WERI-Rb-1 (cell line): ENCODE data around the gene DHX35.
A peak's percentile ranks its signal among the peaks of the same experiment; 100 is the strongest.

Experiments
- DNase-seq: peaks from one replicate; pipeline ENCODE4 v3.0.0-alpha.2; 2020
- H3K27ac ChIP-seq: fragments of 250-450 bp; sonication (Bioruptor Pico); 2 replicates; pipeline ENCODE4 v1.5.1; 2020; ENCODE audit warnings: mild to moderate bottlenecking, moderate library complexity
- H3K27me3 ChIP-seq: fragments of 250-450 bp; sonication (Bioruptor Pico); 2 replicates; pipeline ENCODE4 v1.5.1; 2021; ENCODE audit warnings: mild to moderate bottlenecking, low read depth, moderate library complexity; ENCODE audit not compliant: insufficient read depth, severe bottlenecking
- H3K36me3 ChIP-seq: fragments of 250-450 bp; sonication (Bioruptor Pico); 2 replicates; pipeline ENCODE4 v1.5.1; 2020; ENCODE audit warnings: mild to moderate bottlenecking, moderate library complexity
- H3K4me3 ChIP-seq: 2 replicates; pipeline ENCODE4 v1.5.1; 2011; ENCODE audit warnings: low read depth, mild to moderate bottlenecking, control low read depth, low read length
- H3K9me3 ChIP-seq: fragments of 250-450 bp; sonication (Bioruptor Pico); 2 replicates; pipeline ENCODE4 v1.5.1; 2021; ENCODE audit warnings: mild to moderate bottlenecking, moderate library complexity; ENCODE audit not compliant: severe bottlenecking
- TF ChIP-seq, protein P1 (sequence below): IDR thresholded peaks from 2 replicates; pipeline ENCODE4 v1.5.1; 2011; ENCODE audit warnings: low read depth, mild to moderate bottlenecking, control low read depth, inconsistent platforms, low read length

The DHX35 gene

GRCh38 chr20:39048000-39048696 lies 86.0 kb downstream of the DHX35 start:
- H3K4me3 ChIP-seq = no peak overlapping the region
- H3K27ac ChIP-seq = no peak overlapping the region
- no peaks in the 10 kb centered on the region for H3K9me3 ChIP-seq
- peak; percentile 75 for DNase-seq
- no peaks in the 10 kb centered on the region for H3K27me3 ChIP-seq
- TF ChIP-seq, protein P1, sequence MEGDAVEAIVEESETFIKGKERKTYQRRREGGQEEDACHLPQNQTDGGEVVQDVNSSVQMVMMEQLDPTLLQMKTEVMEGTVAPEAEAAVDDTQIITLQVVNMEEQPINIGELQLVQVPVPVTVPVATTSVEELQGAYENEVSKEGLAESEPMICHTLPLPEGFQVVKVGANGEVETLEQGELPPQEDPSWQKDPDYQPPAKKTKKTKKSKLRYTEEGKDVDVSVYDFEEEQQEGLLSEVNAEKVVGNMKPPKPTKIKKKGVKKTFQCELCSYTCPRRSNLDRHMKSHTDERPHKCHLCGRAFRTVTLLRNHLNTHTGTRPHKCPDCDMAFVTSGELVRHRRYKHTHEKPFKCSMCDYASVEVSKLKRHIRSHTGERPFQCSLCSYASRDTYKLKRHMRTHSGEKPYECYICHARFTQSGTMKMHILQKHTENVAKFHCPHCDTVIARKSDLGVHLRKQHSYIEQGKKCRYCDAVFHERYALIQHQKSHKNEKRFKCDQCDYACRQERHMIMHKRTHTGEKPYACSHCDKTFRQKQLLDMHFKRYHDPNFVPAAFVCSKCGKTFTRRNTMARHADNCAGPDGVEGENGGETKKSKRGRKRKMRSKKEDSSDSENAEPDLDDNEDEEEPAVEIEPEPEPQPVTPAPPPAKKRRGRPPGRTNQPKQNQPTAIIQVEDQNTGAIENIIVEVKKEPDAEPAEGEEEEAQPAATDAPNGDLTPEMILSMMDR = peak; percentile 99
- no peaks in the 10 kb centered on the region; the same call in 1 of the 2 replicates for H3K36me3 ChIP-seq

- Histone ChIP-seq H3K9me3 (no peaks in the 10 kb centered on the region), H3K4me3 (no peak overlapping the region), H3K27me3 (no peaks in the 10 kb centered on the region), H3K36me3 (no peaks in the 10 kb centered on the region), H3K27ac (no peak overlapping the region)
- DNase-seq = no peak
- TF ChIP-seq, protein P1 = no peak
These were observed 87.0 kb downstream of the DHX35 start for GRCh38 chr20:39049148-39049547.

DNA sequence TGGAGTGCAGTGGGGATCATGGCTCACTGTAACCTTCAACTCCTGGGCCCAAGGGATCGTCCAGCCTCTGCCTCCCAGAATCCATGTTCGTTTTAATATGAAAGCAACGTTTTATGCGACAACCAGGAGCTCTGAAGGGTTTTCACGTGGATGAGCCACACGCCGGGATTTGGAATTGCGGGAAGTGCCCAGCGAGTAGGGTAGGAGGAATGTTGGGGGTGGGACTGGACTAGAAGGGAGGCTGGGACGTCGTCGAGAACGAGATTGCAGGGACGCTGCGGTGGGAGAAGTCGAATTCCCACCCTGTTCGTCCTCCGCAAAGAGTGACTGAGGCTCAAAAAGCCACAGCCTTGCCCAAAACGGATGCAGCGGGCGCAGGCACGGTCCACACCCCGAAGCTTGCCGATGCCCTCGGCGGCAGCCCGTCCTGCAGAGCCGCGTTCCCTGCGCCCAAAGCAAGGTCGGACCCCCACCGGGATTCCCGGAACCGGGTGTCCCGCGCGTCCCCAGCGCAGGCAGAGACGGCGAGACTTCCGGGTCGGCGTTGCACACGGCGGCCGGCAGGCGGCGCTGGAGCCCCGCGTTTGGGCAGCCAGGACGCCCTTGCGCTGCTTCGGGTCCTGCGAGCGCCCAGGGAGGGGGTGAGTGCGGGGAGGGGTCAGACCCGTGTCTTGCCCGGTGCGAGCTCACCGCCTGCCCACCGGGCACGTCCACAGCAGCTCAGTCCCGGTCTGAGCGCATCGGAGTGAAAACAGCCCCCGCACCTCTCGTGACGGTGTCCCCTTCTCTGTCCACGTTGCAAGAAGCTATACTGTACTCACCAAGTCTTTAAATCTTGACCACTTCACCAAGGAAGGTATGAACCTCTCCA lies 87.8 kb downstream of the DHX35 start:
- no peak overlapping the region for H3K27ac ChIP-seq
- DNase-seq = peak; percentile 82
- no peaks in the 10 kb centered on the region for H3K27me3 ChIP-seq
- H3K4me3 ChIP-seq = peak overlapping the region; percentile 50
- H3K9me3 ChIP-seq = no peaks in the 10 kb centered on the region
- no peaks in the 10 kb centered on the region for H3K36me3 ChIP-seq
- TF ChIP-seq, protein P1 = peak; percentile 97

DNA sequence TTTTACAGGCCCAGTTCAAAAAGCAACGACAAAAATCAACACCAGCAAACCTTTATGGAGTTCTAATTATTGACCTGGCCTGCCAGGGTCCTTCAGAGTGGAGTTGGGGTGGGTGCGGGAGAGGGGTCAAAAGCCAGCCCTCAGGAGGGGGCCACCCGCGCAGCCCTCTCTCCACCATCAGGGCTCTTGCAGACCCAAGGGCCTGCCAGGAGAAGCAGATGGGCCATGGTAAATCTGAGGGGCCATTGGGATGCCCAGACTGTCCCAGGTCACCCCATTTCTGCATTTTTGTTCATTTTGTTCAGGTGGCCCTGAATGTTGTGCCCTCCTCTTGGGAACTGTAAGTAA lies 88.4 kb downstream of the DHX35 start:
- peak overlapping the region; percentile 50 for H3K4me3 ChIP-seq
- H3K36me3 ChIP-seq = no peaks in the 10 kb centered on the region
- no peaks in the 10 kb centered on the region for H3K9me3 ChIP-seq
- H3K27me3 ChIP-seq = no peaks in the 10 kb centered on the region
- no peak overlapping the region for H3K27ac ChIP-seq
- TF ChIP-seq, protein P1 = no peak
- no peak for DNase-seq

DNA sequence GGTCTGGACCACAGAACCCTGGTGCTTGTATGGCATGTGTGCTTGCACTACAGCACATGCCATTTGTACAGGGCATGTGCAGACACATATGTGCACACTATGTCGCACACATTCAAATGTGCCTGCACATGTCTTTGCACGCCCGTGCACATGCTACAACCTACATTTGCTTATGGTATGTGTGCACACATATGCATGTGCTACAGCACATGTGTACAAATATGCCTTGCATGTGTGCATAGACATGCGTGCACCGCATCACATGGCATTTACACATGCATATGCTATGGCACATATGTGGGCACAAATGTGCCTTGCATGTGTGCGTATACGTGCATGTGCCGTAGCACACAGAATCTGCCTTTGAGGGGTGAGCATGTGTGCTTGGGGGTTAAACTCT lies 90.5 kb downstream of the DHX35 start:
- no peak for DNase-seq
- H3K27ac ChIP-seq = no peak overlapping the region
- no peaks in the 10 kb centered on the region for H3K36me3 ChIP-seq
- no peaks in the 10 kb centered on the region for H3K9me3 ChIP-seq
- no peak overlapping the region for H3K4me3 ChIP-seq
- no peaks in the 10 kb centered on the region for H3K27me3 ChIP-seq
- TF ChIP-seq, protein P1 = no peak
